HG02588 (cell line): ENCODE data around the gene ZNF331.

ENCODE experiments used
- ATAC-seq: cut with Tn5 transposase; IDR thresholded peaks from one replicate; pipeline ENCODE4 v1.9.1; 2021; ENCODE audit warnings: mild to moderate bottlenecking, moderate library complexity; ENCODE audit not compliant: unreplicated experiment

ZNF331 gene

DNA sequence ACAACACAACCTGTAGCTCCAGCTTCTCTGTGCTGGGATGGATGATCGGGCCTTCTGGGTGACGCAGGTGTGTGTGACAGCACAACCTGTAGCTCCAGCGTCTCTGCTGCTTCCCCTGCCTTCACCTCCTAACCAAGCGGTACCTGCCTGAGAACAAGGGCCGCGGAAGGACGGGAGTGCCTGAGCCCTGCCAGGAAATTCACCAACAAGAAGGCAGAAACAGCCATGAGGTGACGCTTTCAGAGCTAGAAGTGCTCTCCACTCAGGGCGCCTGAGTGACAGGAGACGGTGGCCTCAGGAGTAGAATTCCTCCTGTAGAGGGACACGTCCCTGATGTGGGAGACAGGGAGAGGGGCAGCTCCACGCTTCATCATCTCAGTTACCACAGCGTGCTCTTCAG, 17.4 kb downstream of the ZNF331 start:
- ATAC-seq = no peak

DNA sequence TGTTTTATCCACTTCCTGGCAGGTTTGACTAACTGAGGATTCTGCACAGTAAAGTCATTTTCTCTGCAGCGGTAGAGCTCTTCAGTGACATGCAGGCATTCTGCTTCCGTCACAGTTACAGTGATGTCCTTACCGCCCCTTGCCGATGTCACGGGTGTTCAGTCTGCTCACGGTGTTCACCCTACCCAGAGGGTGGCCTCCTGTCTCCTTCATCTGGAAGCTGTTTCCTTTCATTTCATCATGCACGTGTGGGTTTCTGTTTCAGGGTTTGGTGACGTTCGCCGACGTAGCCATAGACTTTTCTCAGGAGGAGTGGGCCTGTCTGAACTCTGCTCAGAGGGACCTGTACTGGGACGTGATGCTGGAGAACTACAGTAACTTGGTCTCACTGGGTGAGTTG, 33.4 kb downstream of the ZNF331 start:
- no peak for ATAC-seq

DNA sequence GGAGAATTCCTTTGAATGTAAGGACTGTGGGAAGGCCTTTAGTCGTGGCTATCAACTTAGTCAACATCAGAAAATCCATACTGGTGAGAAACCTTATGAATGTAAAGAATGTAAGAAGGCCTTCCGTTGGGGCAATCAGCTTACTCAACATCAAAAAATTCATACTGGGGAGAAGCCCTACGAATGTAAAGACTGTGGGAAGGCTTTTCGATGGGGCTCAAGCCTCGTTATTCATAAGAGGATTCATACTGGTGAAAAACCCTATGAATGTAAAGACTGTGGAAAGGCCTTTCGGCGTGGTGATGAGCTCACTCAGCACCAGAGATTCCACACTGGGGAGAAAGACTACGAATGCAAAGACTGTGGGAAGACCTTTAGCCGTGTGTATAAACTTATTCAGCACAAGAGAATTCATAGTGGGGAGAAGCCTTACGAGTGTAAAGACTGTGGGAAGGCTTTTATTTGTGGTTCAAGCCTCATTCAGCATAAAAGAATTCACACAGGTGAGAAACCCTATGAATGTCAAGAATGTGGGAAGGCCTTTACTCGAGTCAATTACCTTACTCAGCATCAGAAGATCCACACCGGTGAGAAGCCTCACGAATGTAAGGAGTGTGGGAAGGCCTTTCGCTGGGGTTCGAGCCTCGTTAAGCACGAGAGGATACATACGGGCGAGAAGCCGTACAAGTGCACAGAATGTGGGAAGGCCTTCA, 39.2 kb downstream of the ZNF331 start:
- ATAC-seq = no peak

DNA sequence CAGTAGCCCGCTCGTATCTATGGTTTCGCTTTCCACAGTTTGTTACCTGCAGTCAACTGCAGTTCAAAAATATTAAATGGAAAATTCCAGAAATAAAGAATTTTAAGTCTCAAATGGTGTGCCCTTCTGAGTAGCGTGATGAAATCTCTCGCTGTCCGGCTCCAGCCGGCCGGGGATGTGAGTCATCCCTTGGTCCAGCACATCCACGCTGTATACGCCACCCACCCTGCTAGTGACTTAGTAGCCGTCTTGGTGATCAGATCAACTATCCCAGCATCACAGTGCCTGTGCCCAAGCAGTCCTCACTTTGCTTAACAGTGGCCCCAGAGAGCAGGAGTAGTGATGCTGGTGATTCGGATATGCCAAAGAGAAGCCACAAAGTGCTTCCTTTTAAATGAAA, 40.0 kb downstream of the ZNF331 start:
- ATAC-seq = no peak

DNA sequence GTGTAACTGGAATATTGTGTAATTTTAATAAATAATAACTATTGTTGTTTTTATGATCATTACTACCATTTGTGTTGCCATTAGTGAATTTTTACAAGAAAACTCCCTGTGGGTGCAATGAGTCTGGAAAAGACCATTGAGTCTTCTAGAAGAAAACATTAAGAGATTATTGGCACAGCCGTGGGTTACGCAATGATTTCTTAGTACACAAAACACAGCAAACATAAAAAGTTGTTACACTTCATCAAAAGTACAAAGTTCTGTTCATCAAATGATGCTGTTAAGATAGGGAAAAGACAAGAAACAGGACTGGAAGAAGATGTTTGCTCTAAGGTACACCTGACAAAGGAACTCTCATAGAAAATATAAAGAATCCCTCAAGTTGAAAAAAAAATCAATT, 41.6 kb downstream of the ZNF331 start:
- ATAC-seq = no peak

DNA sequence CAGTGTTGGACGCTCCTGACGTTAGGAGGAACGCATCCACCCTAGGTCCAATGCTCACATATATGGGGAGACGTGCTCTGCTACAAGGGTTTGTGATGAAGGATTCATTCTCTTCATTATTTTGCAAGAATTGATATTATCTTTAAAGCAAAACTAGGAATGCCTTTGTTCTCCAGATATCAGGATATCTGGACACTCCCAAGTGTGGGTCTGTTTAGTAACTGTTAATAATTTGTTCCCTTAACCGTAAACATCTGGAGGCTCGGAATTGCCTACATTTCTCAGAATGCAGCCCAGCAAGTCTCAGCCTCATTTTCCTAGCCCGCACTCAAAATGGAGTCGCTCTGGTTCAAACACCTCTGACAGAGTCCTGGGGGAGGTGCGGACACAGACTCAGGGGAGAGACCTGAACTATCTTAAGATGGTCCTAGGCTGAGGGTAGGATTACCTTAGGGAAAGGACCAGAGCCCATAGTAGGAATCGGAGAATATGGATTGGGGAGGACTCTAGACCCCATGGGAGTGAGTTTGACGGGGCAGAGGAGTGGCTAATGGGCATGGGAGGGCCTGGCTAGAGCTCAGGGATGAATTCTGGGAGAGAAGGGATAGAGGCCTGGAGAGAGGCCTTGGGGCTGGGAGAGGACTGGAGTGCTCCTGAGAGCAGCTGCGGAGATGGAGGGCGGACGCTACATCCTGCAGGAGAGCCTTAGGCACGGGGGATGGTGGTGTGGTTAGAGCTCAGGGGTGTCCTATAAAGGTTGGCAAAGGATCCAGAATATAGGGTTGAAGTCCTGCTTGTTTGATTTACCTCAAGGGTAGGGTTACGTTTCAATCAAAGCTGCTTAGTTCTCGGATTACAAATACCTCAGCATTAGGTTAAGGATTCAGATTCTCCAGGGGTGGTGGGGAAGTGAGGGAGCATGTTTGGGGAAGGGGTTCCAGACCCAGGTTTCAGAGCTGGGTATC, 43.2 kb downstream of the ZNF331 start:
- no peak for ATAC-seq

DNA sequence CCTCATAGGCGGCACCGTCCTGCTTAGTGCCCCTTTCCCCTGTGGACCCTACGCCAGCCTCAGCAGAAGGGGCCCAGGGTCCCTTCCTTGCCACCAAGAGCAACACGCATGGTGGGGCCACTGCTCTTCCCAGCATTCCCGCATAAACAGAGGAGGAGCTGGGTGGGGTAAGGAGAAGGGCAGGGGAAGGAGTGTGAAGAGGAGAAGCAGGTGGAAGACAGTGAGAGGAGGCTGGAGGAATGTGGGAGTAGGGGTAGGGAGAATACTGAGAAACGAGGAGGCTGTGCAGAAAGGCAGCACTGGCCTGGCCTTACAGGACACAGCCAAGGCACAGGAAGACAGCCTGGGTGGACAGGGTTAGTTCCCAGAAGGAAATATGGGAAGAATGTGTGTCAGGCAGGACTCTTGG, 43.9 kb downstream of the ZNF331 start:
- no peak for ATAC-seq

DNA sequence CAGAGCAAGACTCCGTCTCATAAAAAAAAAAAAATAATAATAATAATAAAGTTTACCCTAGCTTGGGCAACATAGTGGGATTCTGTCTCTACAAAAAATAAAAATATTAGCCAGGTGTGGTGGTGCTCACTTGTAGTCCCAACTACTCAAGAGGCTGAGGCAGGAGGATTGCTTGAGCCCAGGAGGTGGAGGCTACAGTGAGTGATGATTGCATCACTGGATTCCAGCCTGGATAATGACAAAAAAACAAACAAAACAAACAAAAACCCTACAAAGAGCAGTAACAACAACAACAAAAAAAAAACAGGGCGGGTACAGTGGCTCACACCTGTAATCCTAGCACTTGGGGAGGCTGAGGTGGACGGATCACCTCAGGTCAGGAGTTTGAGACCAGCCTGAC, 45.2 kb downstream of the ZNF331 start:
- no peak for ATAC-seq

DNA sequence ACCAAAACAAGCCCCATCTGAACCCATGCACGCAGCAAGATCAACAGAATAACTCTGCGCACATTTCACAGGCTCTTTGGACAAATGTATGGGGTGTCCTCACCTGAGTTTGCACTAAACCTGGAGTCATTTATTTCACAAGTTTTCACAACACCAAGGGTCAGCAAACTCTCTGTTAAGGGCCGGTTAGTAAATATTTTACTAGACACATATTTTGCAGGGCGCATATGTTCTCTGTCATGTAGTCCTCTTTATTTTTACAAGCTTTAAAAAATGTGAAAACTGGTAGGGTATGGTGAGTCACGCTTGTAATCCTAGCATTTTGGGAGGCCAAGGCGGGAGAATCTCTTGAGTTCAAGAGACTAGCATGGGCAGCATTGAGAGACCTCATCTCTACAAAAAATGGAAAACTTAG, 48.3 kb downstream of the ZNF331 start:
- ATAC-seq = no peak

DNA sequence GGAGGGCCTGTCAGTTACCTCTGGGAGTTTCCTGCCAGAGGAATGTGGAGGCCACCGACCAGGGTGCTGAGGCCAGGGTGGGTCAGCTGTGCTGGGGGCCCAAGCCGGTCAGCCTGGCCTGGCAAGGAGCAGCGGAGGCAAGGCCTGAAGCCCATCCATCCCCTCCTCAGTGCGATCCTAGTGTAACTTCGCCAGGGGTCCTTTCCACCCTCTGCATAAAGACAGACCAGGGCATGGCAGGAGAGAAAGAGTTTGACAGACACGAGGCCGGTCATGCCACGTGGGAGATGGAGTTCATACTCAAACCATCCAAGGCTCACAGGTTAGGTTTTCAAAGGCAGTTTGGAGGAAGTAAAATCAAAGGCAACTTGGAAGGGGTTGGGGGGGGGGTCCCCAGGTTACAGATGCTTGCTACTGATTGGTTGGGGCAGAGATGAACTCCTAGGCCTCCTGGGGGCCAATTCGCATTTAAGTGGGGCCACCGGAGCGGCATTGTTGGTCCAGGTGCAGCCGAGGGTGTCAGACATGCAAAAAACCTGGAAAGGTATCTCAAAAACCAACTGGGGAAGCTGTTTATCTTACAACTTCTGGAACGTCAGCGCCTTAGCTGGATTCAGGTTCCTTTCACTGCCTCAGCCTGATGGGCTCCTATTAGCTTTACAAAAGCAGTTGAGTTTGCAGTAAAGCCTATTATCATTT, 57.0 kb downstream of the ZNF331 start:
- ATAC-seq = no peak

DNA sequence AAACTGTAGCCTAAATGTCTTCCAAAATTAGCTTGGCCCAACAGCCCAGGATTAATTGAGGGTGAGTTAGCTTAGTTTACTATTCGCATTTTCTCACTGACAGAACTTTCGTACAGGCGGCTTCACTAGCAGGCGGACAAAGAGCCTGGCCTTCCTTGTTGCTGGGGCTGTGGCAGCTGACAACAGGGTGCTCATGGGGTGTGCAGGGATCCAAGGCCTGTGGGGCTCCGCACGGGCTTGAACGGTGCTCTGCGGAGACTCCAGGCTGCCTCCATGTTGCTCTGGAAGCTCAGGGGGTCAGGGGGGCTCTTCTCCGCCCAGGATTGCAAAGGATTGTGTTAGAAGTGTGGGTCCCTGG, 57.5 kb downstream of the ZNF331 start:
- no peak for ATAC-seq

DNA sequence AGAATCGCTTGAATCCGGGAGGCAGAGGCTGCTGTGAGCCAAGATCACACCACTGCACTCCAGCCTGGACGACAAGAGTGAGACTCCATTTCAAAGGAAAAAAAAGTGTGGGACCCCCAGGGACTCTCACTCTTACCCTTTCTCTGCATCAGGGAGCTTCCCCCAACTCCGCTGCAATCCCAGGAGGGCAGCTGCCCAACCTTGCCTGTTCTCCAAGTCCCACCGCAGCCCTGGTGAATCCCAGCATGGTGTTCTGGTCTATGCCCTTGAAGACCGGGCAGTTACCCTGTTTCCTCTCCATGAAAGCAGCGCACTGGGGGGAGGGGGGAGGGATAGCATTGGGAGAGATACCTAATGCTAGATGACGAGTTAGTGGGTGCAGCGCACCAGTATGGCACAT, 58.1 kb downstream of the ZNF331 start:
- ATAC-seq = no peak

DNA sequence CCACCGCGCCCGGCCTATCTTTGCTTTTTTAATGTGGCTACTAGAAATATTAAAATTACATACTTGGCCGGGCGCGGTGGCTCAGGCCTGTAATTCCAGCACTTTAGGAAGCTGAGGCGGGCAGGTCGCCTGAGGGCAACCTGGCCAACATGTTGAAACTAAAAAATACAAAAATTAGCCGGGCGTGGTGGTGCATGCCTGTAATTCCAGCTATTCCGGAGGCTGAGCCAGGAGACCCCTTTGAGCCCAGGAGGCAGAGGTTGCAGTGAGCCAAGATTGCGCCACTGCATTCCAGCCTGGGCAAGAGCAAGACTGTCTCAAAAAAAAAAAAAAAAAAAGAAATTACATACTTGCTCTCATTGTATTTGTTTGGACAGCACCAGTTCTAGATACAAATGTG, 59.1 kb downstream of the ZNF331 start:
- ATAC-seq = no peak

DNA sequence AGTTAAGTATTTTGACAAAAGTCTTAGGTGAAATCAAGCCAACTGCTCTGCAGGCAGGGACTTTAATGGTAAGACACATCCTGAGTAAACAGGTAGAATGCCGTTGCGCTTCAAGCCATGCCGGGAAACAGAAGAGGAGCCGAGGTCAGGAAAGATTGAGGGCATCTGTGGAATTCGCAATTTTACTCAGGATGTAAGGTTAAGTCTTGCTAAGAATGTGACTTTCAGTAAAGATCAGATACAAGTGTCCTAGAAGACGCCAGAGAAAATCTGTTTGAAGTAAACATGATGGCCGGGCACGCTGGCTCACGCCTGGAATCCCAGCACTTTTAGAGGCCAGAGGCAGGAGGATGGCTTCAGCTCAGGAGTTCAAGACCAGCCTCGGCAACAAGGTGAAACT, 60.4 kb downstream of the ZNF331 start:
- ATAC-seq = no peak

DNA sequence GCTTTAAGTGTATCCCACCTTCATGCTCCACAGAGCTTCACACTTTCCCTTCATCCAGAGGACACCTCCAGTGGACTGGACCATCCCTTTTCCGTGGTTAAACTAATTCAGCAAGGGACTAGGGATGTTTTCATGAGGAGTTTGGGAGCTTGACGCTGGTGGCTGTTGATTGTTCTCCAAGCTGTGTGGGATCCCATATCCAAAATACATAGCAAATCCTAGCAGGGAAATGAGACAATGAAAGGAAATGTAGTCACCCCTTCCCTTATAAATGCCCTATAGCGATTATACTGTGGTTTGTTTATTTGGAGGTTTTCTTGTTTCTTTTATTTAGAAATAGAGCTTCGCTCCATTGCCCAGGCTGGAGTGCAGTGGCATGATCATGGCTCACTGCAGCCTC, 62.3 kb downstream of the ZNF331 start:
- no peak for ATAC-seq

DNA sequence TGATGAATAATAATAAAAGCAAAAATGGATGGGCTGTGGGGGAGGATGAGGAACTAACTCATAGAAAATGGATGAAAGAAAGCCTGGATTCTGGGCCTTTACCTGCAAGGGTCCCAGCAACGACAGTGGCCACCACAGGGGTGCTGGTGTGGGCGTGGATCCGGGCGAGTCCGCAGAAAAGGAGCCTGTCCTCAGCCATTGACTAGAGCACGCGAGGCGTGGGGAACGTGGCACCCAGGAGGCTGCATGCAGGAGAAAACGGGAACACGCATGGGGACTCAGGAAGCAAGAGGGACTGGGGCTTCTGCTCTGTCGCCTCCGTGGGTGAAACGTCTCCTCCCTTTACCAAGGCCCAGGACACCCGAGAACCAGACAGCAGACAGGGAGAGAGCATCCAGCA, 68.1 kb downstream of the ZNF331 start:
- ATAC-seq = no peak

DNA sequence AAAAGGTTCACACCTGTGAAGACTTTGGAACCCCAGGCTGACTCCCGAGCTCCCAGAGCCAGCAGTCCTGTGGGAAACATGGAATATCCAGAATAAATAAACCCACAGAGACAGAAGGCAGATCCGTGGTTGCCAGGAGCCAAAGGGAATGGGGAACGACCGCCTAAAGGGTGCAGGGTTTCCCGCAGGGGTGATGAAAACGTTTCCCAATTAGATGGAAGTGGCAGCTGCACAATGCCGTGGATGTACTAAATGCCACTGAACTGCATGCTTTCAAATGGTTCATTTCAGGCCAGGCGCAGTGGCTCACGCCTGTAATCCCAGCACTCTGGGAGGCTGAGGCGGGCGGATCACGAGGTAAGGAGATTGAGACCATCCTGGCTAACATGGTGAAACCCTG, 70.4 kb downstream of the ZNF331 start:
- ATAC-seq = no peak

DNA sequence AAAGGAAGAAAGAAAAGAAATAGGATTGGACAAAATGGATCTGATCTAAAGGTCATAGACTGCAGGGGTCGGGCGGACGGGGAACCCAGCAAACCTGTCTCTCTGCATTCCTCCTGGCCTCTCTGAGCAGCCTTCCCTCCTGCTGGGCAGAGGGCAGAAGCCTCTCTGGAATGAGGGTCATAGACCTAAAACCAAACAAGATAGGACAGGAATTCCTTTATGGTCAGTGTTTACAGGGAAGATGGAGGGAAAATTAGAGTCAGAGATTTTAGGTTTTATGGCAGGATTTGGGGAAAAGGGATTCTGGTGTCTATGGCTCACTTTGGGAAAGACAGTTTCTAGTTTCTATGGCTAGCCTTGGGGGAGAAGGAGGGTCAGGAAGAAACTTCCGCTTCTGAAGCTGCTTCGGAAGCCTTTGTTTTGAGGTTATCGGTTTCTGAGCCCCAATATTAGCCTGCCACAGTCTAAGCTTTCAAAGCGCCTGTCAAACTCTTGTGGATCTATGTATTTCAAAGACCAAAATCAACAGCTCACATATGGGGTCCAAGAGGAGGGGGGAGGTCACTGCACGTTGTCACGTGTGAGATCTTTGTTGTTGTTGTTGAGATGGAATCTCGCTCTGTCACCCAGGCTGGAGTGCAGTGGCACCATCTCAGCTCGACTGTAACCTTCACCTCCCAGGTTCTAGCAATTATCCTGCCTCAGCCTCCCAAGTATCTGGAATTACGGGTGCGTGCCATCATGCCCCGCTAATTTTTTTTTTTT, 75.0 kb downstream of the ZNF331 start:
- ATAC-seq = no peak

DNA sequence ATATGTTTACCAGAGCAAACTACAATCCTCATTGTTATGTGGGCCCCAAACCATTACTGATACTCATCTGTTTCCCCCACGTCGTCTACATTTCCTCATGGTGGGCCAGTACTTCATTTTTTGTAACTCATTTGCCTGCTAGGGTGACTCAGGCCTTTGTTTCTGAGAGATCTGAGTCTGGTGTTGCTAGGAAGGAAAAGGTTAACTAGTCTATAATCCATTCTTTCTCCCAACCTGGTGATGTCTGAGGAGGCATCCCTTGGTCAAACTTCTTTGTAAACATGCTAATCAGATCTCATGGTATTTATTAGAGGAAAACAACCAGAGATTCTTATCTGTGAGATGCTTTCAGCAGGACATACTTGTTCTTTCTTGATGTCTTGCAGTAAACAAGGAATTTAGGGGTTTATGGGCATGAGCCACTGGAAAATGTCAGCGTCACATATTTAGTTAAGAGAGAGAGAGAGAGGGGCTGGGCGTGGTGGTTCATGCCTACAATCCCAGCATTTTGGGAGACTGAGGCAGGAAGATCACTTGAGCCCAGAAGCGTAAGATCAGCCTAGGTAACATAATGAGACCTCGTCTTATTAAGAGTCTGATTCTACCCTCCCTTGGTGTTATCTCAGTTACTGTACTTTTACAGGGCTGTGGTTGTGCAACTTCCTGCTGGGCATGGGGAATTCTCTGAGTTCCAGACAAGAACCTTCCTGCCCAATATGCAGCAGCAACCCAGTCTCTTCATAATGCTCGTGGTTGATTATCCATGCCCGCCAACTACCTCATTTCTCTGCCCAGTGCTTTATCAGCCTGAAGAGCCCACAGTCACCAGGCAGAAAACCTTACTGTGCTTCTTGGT, 84.2 kb downstream of the ZNF331 start:
- ATAC-seq = no peak
